OCI-LY7 (cell line): ENCODE measurements around the gene RBL2.
"Not testable (repeated sequence)": the region's sequence is repeated elsewhere in the genome, so short reads cannot be mapped to it uniquely, and the experiment has no call there.

Experiments
- EZH2phosphoT487 ChIP-seq: fragments of 200-600 bp; sonication (generic); IDR thresholded peaks from 2 replicates; pipeline ENCODE4 v1.6.1; 2018; ENCODE audit warnings: low read depth, borderline replicate concordance, mild to moderate bottlenecking, mixed run types, antibody characterized with exemption, low read length, moderate library complexity, mixed read lengths
- TF ChIP-seq, protein P1 (sequence below): fragments of 200-600 bp; sonication (generic); conservative IDR thresholded peaks from 2 replicates; pipeline ENCODE4 v1.5.1; 2014; ENCODE audit warnings: mild to moderate bottlenecking, antibody characterized with exemption, low read length, moderate library complexity, mixed read lengths

DNA sequence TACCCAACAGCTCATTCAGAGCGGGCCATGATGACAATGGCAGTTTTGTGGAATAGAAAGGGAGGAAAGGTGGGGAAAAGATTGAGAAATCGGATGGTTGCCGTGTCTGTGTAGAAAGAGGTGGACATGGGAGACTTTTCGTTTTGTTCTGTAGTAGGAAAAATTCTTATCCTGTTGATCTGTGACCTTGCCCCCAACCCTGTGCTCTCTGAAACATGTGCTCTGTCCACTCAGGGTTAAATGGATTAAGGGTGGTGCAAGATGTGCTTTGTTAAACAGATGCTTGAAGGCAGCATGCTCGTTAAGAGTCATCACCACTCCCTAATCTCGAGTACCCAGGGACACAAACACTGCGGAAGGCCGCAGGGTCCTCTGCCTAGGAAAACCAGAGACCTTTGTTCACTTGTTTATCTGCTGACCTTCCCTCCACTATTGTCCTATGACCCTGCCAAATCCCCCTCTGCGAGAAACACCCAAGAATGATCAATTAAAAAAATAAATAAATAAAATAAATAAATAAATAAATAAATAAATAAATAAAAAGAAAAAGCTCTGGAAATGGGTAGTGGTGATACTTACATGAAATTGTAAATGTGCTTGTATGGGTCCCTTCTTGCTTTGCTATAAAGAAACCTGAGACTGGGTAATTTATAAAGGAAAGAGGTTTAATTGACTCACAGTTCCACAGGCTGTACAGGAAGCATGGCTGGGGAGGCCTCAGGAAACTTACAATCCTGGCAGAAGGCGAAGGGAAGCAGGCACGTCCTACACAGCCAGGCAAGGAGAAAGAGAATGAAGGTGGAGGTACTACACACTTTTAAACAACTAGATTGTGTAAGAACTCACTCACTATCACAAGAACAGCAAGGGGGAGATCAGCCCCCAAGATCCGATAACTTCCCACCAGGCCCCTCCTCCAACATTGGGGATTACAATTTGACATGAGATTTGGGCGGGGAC is 105.8 kb downstream of the RBL2 start:
- TF ChIP-seq, protein P1, sequence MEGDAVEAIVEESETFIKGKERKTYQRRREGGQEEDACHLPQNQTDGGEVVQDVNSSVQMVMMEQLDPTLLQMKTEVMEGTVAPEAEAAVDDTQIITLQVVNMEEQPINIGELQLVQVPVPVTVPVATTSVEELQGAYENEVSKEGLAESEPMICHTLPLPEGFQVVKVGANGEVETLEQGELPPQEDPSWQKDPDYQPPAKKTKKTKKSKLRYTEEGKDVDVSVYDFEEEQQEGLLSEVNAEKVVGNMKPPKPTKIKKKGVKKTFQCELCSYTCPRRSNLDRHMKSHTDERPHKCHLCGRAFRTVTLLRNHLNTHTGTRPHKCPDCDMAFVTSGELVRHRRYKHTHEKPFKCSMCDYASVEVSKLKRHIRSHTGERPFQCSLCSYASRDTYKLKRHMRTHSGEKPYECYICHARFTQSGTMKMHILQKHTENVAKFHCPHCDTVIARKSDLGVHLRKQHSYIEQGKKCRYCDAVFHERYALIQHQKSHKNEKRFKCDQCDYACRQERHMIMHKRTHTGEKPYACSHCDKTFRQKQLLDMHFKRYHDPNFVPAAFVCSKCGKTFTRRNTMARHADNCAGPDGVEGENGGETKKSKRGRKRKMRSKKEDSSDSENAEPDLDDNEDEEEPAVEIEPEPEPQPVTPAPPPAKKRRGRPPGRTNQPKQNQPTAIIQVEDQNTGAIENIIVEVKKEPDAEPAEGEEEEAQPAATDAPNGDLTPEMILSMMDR, result not testable (repeated sequence)
- TF ChIP-seq EZH2phosphoT487, result not testable (repeated sequence)
